Upper lobe of left lung (tissue), 4 donors: ENCODE data around the gene GPR153.

Source experiments
- CTCF ChIP-seq, 6 experiments: fragments of 450-650 bp in 4 of 6; fragments of 200-600 bp in 2 of 6; sonication (generic) in 2 of 6; IDR thresholded peaks; one replicate each; pipeline ENCODE4 v1.5.1; 2016 to 2019; ENCODE audit warnings: antibody characterized with exemption in 6 of 6
- POLR2A ChIP-seq, 4 donors: fragments of 450-650 bp; IDR thresholded peaks; one replicate each; pipeline ENCODE4 v1.5.1; 2016 to 2017; ENCODE audit warnings: antibody characterized with exemption in 4 of 4, mild to moderate bottlenecking in 2 of 4
- POLR2AphosphoS5 ChIP-seq, 2 donors: sonication (generic); formaldehyde crosslinking; IDR thresholded peaks; one replicate each; pipeline ENCODE4 v1.5.1; 2017; ENCODE audit warnings: antibody characterized with exemption in 2 of 2

- peak; percentile 77 to 99 (median 93) for TF ChIP-seq CTCF (IDR thresholded peaks at IDR 0.05)
- TF ChIP-seq POLR2A (IDR thresholded peaks at IDR 0.05) = no peak
- no peak for TF ChIP-seq POLR2AphosphoS5 (IDR thresholded peaks at IDR 0.05)
Measured at GRCh38 chr1:6245086-6245868, 15.6 kb downstream of the GPR153 start.
